HepG2 (cell line): ENCODE results near the gene ESR1. TPM values are rescaled to one million over a fixed set of nuclear protein-coding genes. Genes with fewer than 3 reads are reported as not detected.

ENCODE experiments used
- ATAC-seq: fragments of 200-7000 bp; cut with Tn5 transposase; 3 replicates; pipeline ENCODE4 v1.9.1; 2020; ENCODE audit warnings: mild to moderate bottlenecking, moderate library complexity
- BruUV-seq: library from RNA; stranded (reverse); fragments of 400-500 nt; replicated peaks from 2 replicates; lab custom pipeline; 2021; lab: Mats Ljungman, UMichigan
- CTCF ChIA-PET: fragments of 300-600 bp; formaldehyde crosslinking; extraction: SDS; loops from one replicate; lab custom pipeline; 2021; ENCODE audit warnings: low total read pairs, inconsistent platforms, low intra/inter-chr PET ratio; lab: Yijun Ruan, JAX
- POLR2A ChIA-PET: fragments of 350-600 bp; sonication (Branson Sonifier 250); formaldehyde crosslinking; loops from one replicate; lab custom pipeline; 2020; ENCODE audit warnings: antibody characterized with exemption, inconsistent platforms; lab: Yijun Ruan, JAX
- DNase-seq: peaks from one replicate; pipeline ENCODE4 v3.0.0-alpha.2; 2015; ENCODE audit warnings: low spot score
- FAIRE-seq: peaks from 3 replicates; lab custom pipeline; 2011; peaks lifted over from hg19 to GRCh38; lab: Jason Lieb, UNC
- H2AFZ ChIP-seq: one replicate; pipeline ENCODE4 v1.6.1; 2011; ENCODE audit warnings: low read length, inconsistent platforms
- H3K27ac ChIP-seq: fragments of 300-600 bp; 3 replicates; pipeline ENCODE4 v1.8.0; 2011; ENCODE audit warnings: mixed run types, mild to moderate bottlenecking, mixed read lengths, low read length, inconsistent platforms; ENCODE audit not compliant: insufficient read depth; ENCODE audit errors: extremely low read length
- H3K27me3 ChIP-seq, 2 experiments: fragments of 200-600 bp in 1 of 2; 2 replicates in 1 of 2; 3 replicates in 1 of 2; pipeline versions ENCODE4 v1.6.0 to v1.8.0; 2011; ENCODE audit warnings: low read length in 2 of 2, mild to moderate bottlenecking in 2 of 2, moderate library complexity in 2 of 2, inconsistent platforms in 1 of 2; ENCODE audit not compliant: insufficient read depth in 2 of 2, control insufficient read depth in 1 of 2
- H3K36me3 ChIP-seq, 2 experiments: fragments of 200-600 bp in 1 of 2; replicated peaks in 1 of 2; 2 replicates in 1 of 2; 3 replicates in 1 of 2; pipeline versions ENCODE4 v1.5.1 to v1.8.0; 2011; ENCODE audit warnings: low read length in 2 of 2, inconsistent platforms in 1 of 2; ENCODE audit not compliant: insufficient read depth in 2 of 2, control insufficient read depth in 1 of 2
- H3K4me1 ChIP-seq: 2 replicates; pipeline ENCODE4 v1.5.1; 2012; ENCODE audit warnings: low read length, inconsistent platforms; ENCODE audit not compliant: insufficient read depth
- H3K4me2 ChIP-seq: 2 replicates; pipeline ENCODE4 v1.6.0; 2011; ENCODE audit warnings: low read depth, low read length, inconsistent platforms
- H3K4me3 ChIP-seq, 3 experiments: fragments of 200-600 bp in 1 of 3; sonication (generic), shearing (Covaris generic) in 1 of 3; replicated peaks in 1 of 3; 2 replicates each; pipeline ENCODE4 v1.5.1; 2011 to 2016; ENCODE audit warnings: low read length in 3 of 3, inconsistent platforms in 2 of 3, low read depth in 2 of 3, mild to moderate bottlenecking in 2 of 3, control low read depth in 1 of 3, mixed read lengths in 1 of 3; ENCODE audit not compliant: insufficient read depth in 1 of 3
- H3K79me2 ChIP-seq: one replicate; pipeline ENCODE4 v1.6.1; 2011; ENCODE audit warnings: low read length, inconsistent platforms; ENCODE audit not compliant: insufficient read depth
- H3K9ac ChIP-seq: 2 replicates; pipeline ENCODE4 v1.6.0; 2011; ENCODE audit warnings: mild to moderate bottlenecking, low read depth, low read length, inconsistent platforms; ENCODE audit not compliant: insufficient read depth
- H3K9me3 ChIP-seq: 2 replicates; pipeline ENCODE4 v1.5.1; 2012; ENCODE audit warnings: mild to moderate bottlenecking, low read length
- H4K20me1 ChIP-seq: 2 replicates; pipeline ENCODE4 v1.6.0; 2011; ENCODE audit warnings: inconsistent platforms, mild to moderate bottlenecking, low read length, moderate library complexity; ENCODE audit not compliant: insufficient read depth
- ATF3 ChIP-seq: sonication (generic); formaldehyde crosslinking; IDR thresholded peaks from 2 replicates; pipeline ENCODE4 v1.4.0; 2020; ENCODE audit warnings: missing genetic modification reagents
- FOSL2 ChIP-seq: sonication (generic); formaldehyde crosslinking; IDR thresholded peaks from 2 replicates; pipeline ENCODE4 v1.4.0; 2020; ENCODE audit warnings: missing genetic modification reagents
- HNF4A ChIP-seq: sonication (generic); formaldehyde crosslinking; IDR thresholded peaks from 2 replicates; pipeline ENCODE4 v1.4.0; 2020; ENCODE audit warnings: missing genetic modification reagents
- NKX3-1 ChIP-seq: sonication (generic); formaldehyde crosslinking; IDR thresholded peaks from 2 replicates; pipeline ENCODE4 v1.5.0; 2020; ENCODE audit warnings: missing genetic modification reagents
- PREB ChIP-seq: sonication (generic); formaldehyde crosslinking; IDR thresholded peaks from 2 replicates; pipeline ENCODE4 v1.4.0; 2020; ENCODE audit warnings: missing genetic modification reagents
- RORA ChIP-seq: sonication (generic); formaldehyde crosslinking; IDR thresholded peaks from 2 replicates; pipeline ENCODE4 v1.5.0; 2020; ENCODE audit warnings: mild to moderate bottlenecking, missing genetic modification reagents, moderate library complexity
- ZFP41 ChIP-seq: sonication (generic); formaldehyde crosslinking; IDR thresholded peaks from 2 replicates; pipeline ENCODE4 v1.4.0; 2020; ENCODE audit warnings: mild to moderate bottlenecking, missing genetic modification reagents, borderline replicate concordance
- ZNF672 ChIP-seq: sonication (generic); formaldehyde crosslinking; IDR thresholded peaks from 2 replicates; pipeline ENCODE4 v1.8.1; 2022; ENCODE audit warnings: missing genetic modification reagents
- ZNF790 ChIP-seq: sonication (generic); formaldehyde crosslinking; IDR thresholded peaks from 2 replicates; pipeline ENCODE4 v1.8.0; 2022; ENCODE audit warnings: missing genetic modification reagents, mild to moderate bottlenecking, borderline replicate concordance
- WGBS: methylation state at CpG from one replicate; pipeline ENCODE4 v1.1.6; 2017; ENCODE audit warnings: low lambda C conversion rate; 5-methylcytosine and 5-hydroxymethylcytosine counted together
- in situ Hi-C: cut with HindIII; loops from 2 replicates; pipeline ENCODE4 v1.10.0; 2017; ENCODE audit warnings: low pct_unique_long_range_greater_than_20kb; ENCODE audit not compliant: extremely low pct_ligation_motif_present
- intact Hi-C: fragments of 100-400 bp; cut with micrococcal nuclease; formaldehyde crosslinking; loops from one replicate; pipeline ENCODE4 v1.10.0; 2022; ENCODE audit not compliant: unreplicated experiment
- polyA plus RNA-seq, 8 experiments: library from polyadenylated mRNA; depleted of rRNA in 3 of 8; stranded (reverse) in 7 of 8; unstranded in 1 of 8; fragments of >200 nt; fragmentation: Illumina TruSeq in 4 of 8; extraction: Trizol in 4 of 8; gene quantifications; 2 replicates each; pipeline versions ENCODE4 v1.2.1 to v1.2.3, GENCODE V29; 2011 to 2016; ENCODE audit warnings: low read depth in 4 of 8, missing spikeins in 1 of 8, mixed read lengths in 1 of 8; ENCODE audit not compliant: insufficient read depth in 1 of 8
- total RNA-seq, 5 experiments: library from RNA; depleted of rRNA; stranded (reverse); fragments of >200 nt; fragmentation: Illumina TruSeq; extraction: Trizol; gene quantifications; 2 replicates each; pipeline ENCODE4 v1.2.3, GENCODE V29; 2016; ENCODE audit warnings: low read depth in 1 of 5
- TF ChIP-seq, protein P1 (sequence below): sonication (generic); formaldehyde crosslinking; IDR thresholded peaks from 2 replicates; pipeline ENCODE4 v1.5.1; 2020; ENCODE audit warnings: mild to moderate bottlenecking, moderate library complexity, missing genetic modification reagents
- TF ChIP-seq, protein P2 (sequence below): sonication (generic); formaldehyde crosslinking; IDR thresholded peaks from 2 replicates; pipeline ENCODE4 v1.5.0; 2020; ENCODE audit warnings: mild to moderate bottlenecking, missing genetic modification reagents, borderline replicate concordance
- TF ChIP-seq, protein P3 (sequence below): sonication (generic); formaldehyde crosslinking; IDR thresholded peaks from 2 replicates; pipeline ENCODE4 v1.4.0; 2020; ENCODE audit warnings: mild to moderate bottlenecking, missing genetic modification reagents

ESR1 gene
- total and polyA plus RNA-seq, 2 of the 13 experiments (the other 11 are each of a cell fraction or from before 2014, with no cell fraction given): not detected

- POLR2A ChIA-PET: no interaction called here
- no peak for TF ChIP-seq ATF3 (CRISPR knock-in tag)
- no peak for TF ChIP-seq NKX3-1 (CRISPR knock-in tag)
- no peak for TF ChIP-seq ZNF672
- no peak for TF ChIP-seq HNF4A (CRISPR knock-in tag)
- TF ChIP-seq PREB (CRISPR knock-in tag): no peak
- no peak for TF ChIP-seq ZNF790 (CRISPR knock-in tag)
- TF ChIP-seq, protein P1, sequence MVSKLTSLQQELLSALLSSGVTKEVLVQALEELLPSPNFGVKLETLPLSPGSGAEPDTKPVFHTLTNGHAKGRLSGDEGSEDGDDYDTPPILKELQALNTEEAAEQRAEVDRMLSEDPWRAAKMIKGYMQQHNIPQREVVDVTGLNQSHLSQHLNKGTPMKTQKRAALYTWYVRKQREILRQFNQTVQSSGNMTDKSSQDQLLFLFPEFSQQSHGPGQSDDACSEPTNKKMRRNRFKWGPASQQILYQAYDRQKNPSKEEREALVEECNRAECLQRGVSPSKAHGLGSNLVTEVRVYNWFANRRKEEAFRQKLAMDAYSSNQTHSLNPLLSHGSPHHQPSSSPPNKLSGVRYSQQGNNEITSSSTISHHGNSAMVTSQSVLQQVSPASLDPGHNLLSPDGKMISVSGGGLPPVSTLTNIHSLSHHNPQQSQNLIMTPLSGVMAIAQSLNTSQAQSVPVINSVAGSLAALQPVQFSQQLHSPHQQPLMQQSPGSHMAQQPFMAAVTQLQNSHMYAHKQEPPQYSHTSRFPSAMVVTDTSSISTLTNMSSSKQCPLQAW: no peak
- no peak for TF ChIP-seq FOSL2 (CRISPR knock-in tag)
- TF ChIP-seq ZFP41 (CRISPR knock-in tag): no peak
- TF ChIP-seq, protein P2, sequence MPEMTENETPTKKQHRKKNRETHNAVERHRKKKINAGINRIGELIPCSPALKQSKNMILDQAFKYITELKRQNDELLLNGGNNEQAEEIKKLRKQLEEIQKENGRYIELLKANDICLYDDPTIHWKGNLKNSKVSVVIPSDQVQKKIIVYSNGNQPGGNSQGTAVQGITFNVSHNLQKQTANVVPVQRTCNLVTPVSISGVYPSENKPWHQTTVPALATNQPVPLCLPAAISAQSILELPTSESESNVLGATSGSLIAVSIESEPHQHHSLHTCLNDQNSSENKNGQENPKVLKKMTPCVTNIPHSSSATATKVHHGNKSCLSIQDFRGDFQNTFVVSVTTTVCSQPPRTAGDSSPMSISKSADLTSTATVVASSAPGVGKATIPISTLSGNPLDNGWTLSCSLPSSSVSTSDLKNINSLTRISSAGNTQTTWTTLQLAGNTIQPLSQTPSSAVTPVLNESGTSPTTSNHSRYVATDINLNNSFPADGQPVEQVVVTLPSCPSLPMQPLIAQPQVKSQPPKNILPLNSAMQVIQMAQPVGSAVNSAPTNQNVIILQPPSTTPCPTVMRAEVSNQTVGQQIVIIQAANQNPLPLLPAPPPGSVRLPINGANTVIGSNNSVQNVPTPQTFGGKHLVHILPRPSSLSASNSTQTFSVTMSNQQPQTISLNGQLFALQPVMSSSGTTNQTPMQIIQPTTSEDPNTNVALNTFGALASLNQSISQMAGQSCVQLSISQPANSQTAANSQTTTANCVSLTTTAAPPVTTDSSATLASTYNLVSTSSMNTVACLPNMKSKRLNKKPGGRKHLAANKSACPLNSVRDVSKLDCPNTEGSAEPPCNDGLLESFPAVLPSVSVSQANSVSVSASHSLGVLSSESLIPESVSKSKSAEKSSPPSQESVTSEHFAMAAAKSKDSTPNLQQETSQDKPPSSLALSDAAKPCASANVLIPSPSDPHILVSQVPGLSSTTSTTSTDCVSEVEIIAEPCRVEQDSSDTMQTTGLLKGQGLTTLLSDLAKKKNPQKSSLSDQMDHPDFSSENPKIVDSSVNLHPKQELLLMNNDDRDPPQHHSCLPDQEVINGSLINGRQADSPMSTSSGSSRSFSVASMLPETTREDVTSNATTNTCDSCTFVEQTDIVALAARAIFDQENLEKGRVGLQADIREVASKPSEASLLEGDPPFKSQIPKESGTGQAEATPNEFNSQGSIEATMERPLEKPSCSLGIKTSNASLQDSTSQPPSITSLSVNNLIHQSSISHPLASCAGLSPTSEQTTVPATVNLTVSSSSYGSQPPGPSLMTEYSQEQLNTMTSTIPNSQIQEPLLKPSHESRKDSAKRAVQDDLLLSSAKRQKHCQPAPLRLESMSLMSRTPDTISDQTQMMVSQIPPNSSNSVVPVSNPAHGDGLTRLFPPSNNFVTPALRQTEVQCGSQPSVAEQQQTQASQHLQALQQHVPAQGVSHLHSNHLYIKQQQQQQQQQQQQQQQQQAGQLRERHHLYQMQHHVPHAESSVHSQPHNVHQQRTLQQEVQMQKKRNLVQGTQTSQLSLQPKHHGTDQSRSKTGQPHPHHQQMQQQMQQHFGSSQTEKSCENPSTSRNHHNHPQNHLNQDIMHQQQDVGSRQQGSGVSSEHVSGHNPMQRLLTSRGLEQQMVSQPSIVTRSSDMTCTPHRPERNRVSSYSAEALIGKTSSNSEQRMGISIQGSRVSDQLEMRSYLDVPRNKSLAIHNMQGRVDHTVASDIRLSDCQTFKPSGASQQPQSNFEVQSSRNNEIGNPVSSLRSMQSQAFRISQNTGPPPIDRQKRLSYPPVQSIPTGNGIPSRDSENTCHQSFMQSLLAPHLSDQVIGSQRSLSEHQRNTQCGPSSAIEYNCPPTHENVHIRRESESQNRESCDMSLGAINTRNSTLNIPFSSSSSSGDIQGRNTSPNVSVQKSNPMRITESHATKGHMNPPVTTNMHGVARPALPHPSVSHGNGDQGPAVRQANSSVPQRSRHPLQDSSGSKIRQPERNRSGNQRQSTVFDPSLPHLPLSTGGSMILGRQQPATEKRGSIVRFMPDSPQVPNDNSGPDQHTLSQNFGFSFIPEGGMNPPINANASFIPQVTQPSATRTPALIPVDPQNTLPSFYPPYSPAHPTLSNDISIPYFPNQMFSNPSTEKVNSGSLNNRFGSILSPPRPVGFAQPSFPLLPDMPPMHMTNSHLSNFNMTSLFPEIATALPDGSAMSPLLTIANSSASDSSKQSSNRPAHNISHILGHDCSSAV: no peak
- TF ChIP-seq, protein P3, sequence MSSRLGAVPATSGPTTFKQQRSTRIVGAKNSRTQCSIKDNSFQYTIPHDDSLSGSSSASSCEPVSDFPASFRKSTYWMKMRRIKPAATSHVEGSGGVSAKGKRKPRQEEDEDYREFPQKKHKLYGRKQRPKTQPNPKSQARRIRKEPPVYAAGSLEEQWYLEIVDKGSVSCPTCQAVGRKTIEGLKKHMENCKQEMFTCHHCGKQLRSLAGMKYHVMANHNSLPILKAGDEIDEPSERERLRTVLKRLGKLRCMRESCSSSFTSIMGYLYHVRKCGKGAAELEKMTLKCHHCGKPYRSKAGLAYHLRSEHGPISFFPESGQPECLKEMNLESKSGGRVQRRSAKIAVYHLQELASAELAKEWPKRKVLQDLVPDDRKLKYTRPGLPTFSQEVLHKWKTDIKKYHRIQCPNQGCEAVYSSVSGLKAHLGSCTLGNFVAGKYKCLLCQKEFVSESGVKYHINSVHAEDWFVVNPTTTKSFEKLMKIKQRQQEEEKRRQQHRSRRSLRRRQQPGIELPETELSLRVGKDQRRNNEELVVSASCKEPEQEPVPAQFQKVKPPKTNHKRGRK: no peak
- no peak for TF ChIP-seq RORA
Measured at GRCh38 chr6:152160346-152160745, 352.9 kb downstream of the ESR1 start.

More at GRCh38 chr6:152160346-152160745, 352.9 kb downstream of the ESR1 start:
- no peak overlapping the region for H3K9ac ChIP-seq
- ATAC-seq (no peak), DNase-seq (no peak), FAIRE-seq (no peak)
- H3K9me3 ChIP-seq: no peaks in the 10 kb centered on the region
- CTCF ChIA-PET: no interaction called here
- no peaks in the 10 kb centered on the region for H3K27me3 ChIP-seq
- H3K79me2 ChIP-seq: no peaks in the 10 kb centered on the region
- in situ Hi-C loops (no loop called here), intact Hi-C loops (no loop called here)
- no peak overlapping the region for H2AFZ ChIP-seq
- H3K4me1 ChIP-seq: no peaks in the 10 kb centered on the region
- no peak overlapping the region for H3K4me3 ChIP-seq
- no peaks in the 10 kb centered on the region for H4K20me1 ChIP-seq
- H3K4me2 ChIP-seq: no peak overlapping the region
- no TSS peak for BruUV-seq
- no peak overlapping the region for H3K27ac ChIP-seq
- WGBS: 97% methylated on average over 3 of the region's 3 CpGs
- H3K36me3 ChIP-seq: no peaks in the 10 kb centered on the region
